ENCODE measurements around the gene C1QTNF7. TPM values are rescaled to one million over a fixed set of nuclear protein-coding genes. Genes with fewer than 3 reads are reported as not detected.

C1QTNF7 gene
- polyA plus RNA-seq, 1 of the 3 experiments (the other 2 are of a cell fraction), result not detected

DNA sequence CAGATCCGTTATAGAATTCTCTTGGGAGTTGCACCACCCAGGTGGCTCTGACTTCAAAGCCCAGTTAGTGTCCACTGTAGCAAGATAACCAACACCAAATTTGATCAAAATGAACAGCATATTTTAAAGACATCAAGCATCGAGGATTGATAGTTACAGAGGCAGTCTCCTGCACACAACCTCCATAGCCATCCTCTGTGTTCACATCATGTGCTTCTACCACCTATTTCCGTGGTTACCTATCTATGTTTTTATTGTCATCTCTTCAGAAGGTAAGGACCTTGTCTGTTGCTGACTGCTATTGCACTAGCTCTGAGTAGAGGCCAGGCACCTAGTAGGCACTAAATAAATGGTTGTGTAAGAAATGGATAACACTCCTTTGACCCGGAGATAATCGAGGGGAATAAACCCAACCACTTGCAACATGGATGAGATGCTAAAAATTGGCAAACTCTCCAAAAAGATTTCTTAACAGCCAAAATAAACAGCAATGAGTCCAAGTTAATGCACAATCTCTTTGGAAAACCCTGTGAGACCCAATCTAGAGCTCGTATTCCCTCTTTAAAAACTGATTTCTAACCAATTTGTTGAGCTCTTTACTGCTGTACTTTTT is 14.7 kb upstream of the C1QTNF7 start:
- no peak overlapping the region for H3K4me2 ChIP-seq
- H3K9me3 ChIP-seq, result no peaks in the 10 kb centered on the region
- CTCF ChIA-PET, result interaction anchor here (0.9 to 1.3 kb wide), 3 partner anchors 13 to 85 kb away, joined by 3 read pairs; no protein-coding TSS in a partner anchor
- POLR2A ChIA-PET, result no interaction called here
- H3K27me3 ChIP-seq (ENCODE audit: insufficient read depth), result no peaks in the 10 kb centered on the region
- H3K4me1 ChIP-seq (ENCODE audit: control insufficient read depth in 1 of 2, insufficient read depth in 2 of 2, low read depth in 1 of 2, low read length in 1 of 2), result peaks cover 12 to 15% of the 10 kb centered on the region in 2 experiments; a peak in 2 of 4 replicates
- no peak overlapping the region for H3K9ac ChIP-seq
- H4K20me1 ChIP-seq (ENCODE audit: insufficient read depth), result no peaks in the 10 kb centered on the region
- no peak overlapping the region for H2AFZ ChIP-seq (ENCODE audit: low read depth)
- H3F3A ChIP-seq (replicated peaks; ENCODE audit: insufficient read depth), result peaks cover 7% of the 10 kb centered on the region
- WGBS (ENCODE audit: low lambda C conversion rate), result 69% methylated on average over 6 of the region's 6 CpGs
- TF ChIP-seq RCOR1 (IDR thresholded peaks at IDR 0.05; ENCODE audit: low read length) (no peak), TAF1 (IDR thresholded peaks at IDR 0.05; ENCODE audit: borderline replicate concordance, low read depth, low read length) (no peak), NRF1 (IDR thresholded peaks at IDR 0.05; ENCODE audit: low read depth, low read length) (no peak), TEAD4 (IDR thresholded peaks at IDR 0.05; ENCODE audit: borderline replicate concordance, insufficient read depth) (no peak), EP300 (IDR thresholded peaks at IDR 0.05; ENCODE audit: borderline replicate concordance in 1 of 2, low read depth in 1 of 2, low read length in 1 of 2) (no peak), RXRA (IDR thresholded peaks at IDR 0.05; ENCODE audit: borderline replicate concordance, low read depth) (no peak)
- TF ChIP-seq, protein P1, sequence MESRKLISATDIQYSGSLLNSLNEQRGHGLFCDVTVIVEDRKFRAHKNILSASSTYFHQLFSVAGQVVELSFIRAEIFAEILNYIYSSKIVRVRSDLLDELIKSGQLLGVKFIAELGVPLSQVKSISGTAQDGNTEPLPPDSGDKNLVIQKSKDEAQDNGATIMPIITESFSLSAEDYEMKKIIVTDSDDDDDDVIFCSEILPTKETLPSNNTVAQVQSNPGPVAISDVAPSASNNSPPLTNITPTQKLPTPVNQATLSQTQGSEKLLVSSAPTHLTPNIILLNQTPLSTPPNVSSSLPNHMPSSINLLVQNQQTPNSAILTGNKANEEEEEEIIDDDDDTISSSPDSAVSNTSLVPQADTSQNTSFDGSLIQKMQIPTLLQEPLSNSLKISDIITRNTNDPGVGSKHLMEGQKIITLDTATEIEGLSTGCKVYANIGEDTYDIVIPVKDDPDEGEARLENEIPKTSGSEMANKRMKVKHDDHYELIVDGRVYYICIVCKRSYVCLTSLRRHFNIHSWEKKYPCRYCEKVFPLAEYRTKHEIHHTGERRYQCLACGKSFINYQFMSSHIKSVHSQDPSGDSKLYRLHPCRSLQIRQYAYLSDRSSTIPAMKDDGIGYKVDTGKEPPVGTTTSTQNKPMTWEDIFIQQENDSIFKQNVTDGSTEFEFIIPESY (IDR thresholded peaks at IDR 0.05; ENCODE audit: borderline replicate concordance, low read depth), result no peak
- TF ChIP-seq, protein P2, sequence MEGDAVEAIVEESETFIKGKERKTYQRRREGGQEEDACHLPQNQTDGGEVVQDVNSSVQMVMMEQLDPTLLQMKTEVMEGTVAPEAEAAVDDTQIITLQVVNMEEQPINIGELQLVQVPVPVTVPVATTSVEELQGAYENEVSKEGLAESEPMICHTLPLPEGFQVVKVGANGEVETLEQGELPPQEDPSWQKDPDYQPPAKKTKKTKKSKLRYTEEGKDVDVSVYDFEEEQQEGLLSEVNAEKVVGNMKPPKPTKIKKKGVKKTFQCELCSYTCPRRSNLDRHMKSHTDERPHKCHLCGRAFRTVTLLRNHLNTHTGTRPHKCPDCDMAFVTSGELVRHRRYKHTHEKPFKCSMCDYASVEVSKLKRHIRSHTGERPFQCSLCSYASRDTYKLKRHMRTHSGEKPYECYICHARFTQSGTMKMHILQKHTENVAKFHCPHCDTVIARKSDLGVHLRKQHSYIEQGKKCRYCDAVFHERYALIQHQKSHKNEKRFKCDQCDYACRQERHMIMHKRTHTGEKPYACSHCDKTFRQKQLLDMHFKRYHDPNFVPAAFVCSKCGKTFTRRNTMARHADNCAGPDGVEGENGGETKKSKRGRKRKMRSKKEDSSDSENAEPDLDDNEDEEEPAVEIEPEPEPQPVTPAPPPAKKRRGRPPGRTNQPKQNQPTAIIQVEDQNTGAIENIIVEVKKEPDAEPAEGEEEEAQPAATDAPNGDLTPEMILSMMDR (IDR thresholded peaks at IDR 0.05), result no peak
- no peak overlapping the region for H3K27ac ChIP-seq (ENCODE audit: low read depth in 2 of 2, low read length in 1 of 2)
- no peaks in the 10 kb centered on the region for H3K9me2 ChIP-seq
- no peak overlapping the region for H3K4me3 ChIP-seq (ENCODE audit: low read depth in 2 of 2, low read length in 1 of 2)
- no peak for DNase-seq
- H3K36me3 ChIP-seq (replicated peaks in 1 of 2; ENCODE audit: control insufficient read depth in 1 of 2, insufficient read depth in 2 of 2, low read length in 1 of 2), result no peaks in the 10 kb centered on the region
- H3K79me2 ChIP-seq (ENCODE audit: insufficient read depth), result no peaks in the 10 kb centered on the region

DNA sequence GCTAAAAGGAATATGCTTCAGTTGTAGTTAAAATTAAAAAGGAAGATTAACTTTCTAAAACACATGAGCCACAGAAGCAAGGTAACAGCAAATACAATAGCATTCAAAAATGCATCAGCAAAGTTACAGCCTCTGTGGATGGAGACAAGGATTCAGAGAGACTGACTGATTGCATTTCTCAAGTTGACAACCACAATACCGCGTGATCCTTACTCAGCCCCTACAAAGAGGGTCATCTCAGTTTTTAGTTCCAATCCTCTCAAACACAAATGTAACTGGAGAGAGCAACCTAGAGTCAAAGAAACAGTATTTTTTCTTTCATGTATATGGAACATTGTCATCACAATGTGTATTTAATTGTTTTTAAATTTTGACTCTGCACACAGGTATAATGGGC is 14.2 kb upstream of the C1QTNF7 start:
- Histone ChIP-seq H3K27ac (ENCODE audit: low read depth in 2 of 2, low read length in 1 of 2) (no peak overlapping the region), H3K27me3 (ENCODE audit: insufficient read depth) (no peaks in the 10 kb centered on the region), H3F3A (replicated peaks; ENCODE audit: insufficient read depth) (peaks cover 7% of the 10 kb centered on the region), H3K4me1 (ENCODE audit: control insufficient read depth in 1 of 2, insufficient read depth in 2 of 2, low read depth in 1 of 2, low read length in 1 of 2) (peaks cover 12 to 15% of the 10 kb centered on the region in 2 experiments; a peak in 2 of 4 replicates), H3K4me3 (ENCODE audit: low read depth in 2 of 2, low read length in 1 of 2) (no peak overlapping the region), H4K20me1 (ENCODE audit: insufficient read depth) (no peaks in the 10 kb centered on the region), H2AFZ (ENCODE audit: low read depth) (no peak overlapping the region), H3K9me3 (no peaks in the 10 kb centered on the region), H3K4me2 (no peak overlapping the region), H3K9me2 (no peaks in the 10 kb centered on the region), H3K36me3 (replicated peaks in 1 of 2; ENCODE audit: control insufficient read depth in 1 of 2, insufficient read depth in 2 of 2, low read length in 1 of 2) (no peaks in the 10 kb centered on the region), H3K9ac (no peak overlapping the region), H3K79me2 (ENCODE audit: insufficient read depth) (no peaks in the 10 kb centered on the region)
- POLR2A ChIA-PET, result no interaction called here
- CTCF ChIA-PET, result interaction anchor here (0.9 to 1.3 kb wide), 3 partner anchors 13 to 85 kb away, joined by 3 read pairs; no protein-coding TSS in a partner anchor
- 96% methylated on average over 2 of the region's 2 CpGs for WGBS (ENCODE audit: low lambda C conversion rate)
- no peak for DNase-seq
- no peak for TF ChIP-seq TAF1 (IDR thresholded peaks at IDR 0.05; ENCODE audit: borderline replicate concordance, low read depth, low read length)
- TF ChIP-seq, protein P3, sequence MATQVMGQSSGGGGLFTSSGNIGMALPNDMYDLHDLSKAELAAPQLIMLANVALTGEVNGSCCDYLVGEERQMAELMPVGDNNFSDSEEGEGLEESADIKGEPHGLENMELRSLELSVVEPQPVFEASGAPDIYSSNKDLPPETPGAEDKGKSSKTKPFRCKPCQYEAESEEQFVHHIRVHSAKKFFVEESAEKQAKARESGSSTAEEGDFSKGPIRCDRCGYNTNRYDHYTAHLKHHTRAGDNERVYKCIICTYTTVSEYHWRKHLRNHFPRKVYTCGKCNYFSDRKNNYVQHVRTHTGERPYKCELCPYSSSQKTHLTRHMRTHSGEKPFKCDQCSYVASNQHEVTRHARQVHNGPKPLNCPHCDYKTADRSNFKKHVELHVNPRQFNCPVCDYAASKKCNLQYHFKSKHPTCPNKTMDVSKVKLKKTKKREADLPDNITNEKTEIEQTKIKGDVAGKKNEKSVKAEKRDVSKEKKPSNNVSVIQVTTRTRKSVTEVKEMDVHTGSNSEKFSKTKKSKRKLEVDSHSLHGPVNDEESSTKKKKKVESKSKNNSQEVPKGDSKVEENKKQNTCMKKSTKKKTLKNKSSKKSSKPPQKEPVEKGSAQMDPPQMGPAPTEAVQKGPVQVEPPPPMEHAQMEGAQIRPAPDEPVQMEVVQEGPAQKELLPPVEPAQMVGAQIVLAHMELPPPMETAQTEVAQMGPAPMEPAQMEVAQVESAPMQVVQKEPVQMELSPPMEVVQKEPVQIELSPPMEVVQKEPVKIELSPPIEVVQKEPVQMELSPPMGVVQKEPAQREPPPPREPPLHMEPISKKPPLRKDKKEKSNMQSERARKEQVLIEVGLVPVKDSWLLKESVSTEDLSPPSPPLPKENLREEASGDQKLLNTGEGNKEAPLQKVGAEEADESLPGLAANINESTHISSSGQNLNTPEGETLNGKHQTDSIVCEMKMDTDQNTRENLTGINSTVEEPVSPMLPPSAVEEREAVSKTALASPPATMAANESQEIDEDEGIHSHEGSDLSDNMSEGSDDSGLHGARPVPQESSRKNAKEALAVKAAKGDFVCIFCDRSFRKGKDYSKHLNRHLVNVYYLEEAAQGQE (IDR thresholded peaks at IDR 0.05; ENCODE audit: low read depth, low read length), result no peak
- no peak for TF ChIP-seq GABPA (IDR thresholded peaks at IDR 0.05; ENCODE audit: low read depth)
- no peak for TF ChIP-seq FOSL2 (IDR thresholded peaks at IDR 0.05; ENCODE audit: borderline replicate concordance, low read depth)
- no peak for TF ChIP-seq MXI1 (IDR thresholded peaks at IDR 0.05; ENCODE audit: low read depth, low read length)
- TF ChIP-seq, protein P1 (IDR thresholded peaks at IDR 0.05; ENCODE audit: borderline replicate concordance, low read depth), result no peak
- TF ChIP-seq CHD2 (IDR thresholded peaks at IDR 0.05; ENCODE audit: low read length, partially characterized antibody), result no peak
- no peak for TF ChIP-seq EP300 (IDR thresholded peaks at IDR 0.05; ENCODE audit: borderline replicate concordance in 1 of 2, low read depth in 1 of 2, low read length in 1 of 2)
- no peak for TF ChIP-seq TEAD4 (IDR thresholded peaks at IDR 0.05; ENCODE audit: borderline replicate concordance, insufficient read depth)
- no peak for TF ChIP-seq FOXJ3 (CRISPR knock-in tag; IDR thresholded peaks at IDR 0.05)
- no peak for TF ChIP-seq RAD21 (IDR thresholded peaks at IDR 0.05; ENCODE audit: low read length)
- TF ChIP-seq RXRA (IDR thresholded peaks at IDR 0.05; ENCODE audit: borderline replicate concordance, low read depth), result no peak

Measured in SK-N-SH (cell line).